GM19438 (cell line): Measurements from ENCODE around the gene HIVEP3.

Experiments used
- ATAC-seq: cut with Tn5 transposase; IDR thresholded peaks from one replicate; pipeline ENCODE4 v1.9.1; 2021; ENCODE audit warnings: low read depth; ENCODE audit not compliant: unreplicated experiment

The HIVEP3 gene

DNA sequence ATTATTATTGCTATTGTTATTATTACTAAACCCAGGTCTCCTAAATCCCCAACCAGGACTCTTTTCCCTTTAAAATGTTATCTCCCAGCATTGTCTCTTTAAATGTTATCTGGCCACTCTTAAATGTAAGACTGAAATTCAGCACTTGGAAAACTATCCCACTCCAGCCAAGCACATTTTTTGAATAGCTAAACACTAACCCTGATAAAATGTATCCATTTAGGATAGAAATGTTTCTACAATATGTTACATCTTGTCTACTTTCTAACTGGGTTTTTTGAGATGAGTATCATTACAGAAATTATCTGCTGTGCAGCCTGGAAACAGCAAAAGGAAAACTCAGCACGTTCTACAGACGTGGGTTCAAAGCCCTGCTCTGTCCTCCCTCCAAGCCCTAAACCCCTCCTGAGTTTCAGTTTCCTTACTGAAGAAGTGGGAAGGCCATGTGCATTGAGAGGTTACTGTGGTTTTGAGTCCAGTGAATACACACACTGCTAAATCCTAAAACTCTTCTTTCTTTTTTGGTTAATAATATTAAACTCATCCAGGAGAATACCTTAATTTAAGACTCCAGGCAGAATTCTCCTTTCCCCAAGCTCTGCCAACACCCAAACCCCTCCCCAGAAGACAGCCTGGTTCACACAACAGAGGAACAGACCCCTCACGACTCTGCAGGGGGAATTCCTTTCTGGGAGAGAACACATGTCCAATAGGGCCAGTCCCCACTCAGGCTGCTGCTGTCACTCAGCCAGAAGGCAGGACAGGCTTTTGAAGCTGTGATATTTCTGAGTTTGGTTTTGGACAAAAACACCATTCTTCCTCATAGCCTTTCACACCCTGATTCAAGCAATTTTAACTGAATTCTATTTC is 41.9 kb downstream of the HIVEP3 start:
- no peak for ATAC-seq

DNA sequence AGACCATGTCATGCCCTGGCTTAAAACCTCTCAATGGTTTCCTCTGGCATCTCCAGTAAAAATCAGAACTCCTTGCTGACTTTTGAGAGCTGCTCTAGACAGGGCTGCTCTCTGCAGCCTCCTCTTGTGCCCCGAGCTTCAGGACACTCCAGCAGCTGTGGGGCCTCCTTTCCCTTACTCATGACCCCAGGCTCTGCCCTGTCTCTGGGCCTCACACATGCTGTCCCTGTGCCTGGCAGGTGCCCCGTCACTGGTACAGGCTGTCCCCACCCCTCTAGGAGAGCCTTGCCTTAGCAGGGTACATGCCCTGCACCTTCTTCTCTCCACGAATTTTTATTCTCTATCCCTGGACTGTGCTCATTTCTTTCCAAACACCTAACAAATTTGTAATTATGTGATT is 43.2 kb downstream of the HIVEP3 start:
- no peak for ATAC-seq

DNA sequence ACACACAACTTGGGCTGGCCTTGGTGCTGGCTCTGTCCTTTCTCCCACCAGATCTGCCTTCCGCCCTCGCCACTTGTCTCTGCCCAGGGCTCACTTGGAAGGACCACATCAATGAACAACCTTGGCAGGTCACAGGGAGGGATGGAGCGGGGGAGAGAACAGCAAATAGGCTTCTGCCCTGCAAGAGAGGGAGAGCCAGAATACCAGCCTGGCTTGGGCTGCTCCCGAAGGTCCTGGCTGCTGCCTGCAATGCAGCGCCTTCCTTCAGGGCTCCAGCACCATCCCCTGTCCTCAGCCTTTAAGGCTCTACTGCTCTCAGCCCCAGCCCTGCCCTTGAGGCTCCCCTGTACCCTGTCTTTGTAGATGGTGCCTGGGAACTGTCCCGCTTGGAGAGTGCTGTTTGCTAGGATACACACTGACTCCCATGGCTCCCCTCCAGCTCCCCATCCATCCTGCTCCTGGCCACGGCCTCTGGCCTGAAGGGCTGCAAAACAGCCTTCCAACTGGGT is 43.8 kb downstream of the HIVEP3 start:
- no peak for ATAC-seq

DNA sequence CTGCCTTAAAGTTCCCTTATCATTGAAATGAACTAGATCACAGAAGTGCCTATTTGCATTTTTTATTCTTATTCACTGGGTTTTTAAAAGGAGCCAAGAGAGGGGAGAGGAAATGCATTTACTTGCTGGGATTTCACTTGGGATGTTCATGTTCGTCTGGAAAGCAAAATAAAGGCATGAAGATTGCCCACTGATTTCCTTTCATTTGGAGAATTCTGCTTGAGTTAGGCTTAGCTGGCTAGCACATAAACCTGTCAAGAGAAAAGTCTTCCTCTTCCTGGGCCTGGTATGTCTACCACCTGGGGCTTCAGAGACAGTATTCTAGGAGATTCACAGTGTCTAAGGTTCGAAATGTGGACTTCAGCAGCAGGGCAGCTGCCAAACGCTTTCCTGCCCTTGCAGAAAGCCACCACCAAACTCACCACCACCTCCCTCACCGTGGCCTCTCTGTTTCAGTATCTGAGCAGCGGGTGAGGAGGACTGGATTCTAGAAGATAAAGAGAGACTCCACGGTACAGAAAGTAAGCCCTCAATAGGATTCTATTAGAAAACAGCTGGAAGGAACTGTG is 44.5 kb downstream of the HIVEP3 start:
- no peak for ATAC-seq

DNA sequence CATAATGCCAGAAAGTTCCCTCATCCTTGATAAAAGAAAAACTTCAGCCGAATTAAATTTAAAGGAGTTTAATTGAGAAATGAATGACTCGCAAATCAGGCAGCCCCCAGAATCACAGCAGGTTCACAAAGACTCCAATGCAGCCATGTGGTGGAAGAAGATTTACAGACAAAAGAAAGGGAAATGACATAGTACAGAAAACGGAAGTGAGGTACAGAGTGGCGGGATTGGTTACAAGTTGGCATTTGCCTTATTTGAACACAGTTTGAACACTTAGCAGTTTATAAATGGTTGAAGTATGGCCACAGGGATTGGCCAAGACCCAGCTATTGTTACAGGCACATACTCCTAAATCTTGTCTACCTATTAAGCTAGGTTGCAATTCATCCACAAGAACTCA is 46.6 kb downstream of the HIVEP3 start:
- ATAC-seq, result no peak

DNA sequence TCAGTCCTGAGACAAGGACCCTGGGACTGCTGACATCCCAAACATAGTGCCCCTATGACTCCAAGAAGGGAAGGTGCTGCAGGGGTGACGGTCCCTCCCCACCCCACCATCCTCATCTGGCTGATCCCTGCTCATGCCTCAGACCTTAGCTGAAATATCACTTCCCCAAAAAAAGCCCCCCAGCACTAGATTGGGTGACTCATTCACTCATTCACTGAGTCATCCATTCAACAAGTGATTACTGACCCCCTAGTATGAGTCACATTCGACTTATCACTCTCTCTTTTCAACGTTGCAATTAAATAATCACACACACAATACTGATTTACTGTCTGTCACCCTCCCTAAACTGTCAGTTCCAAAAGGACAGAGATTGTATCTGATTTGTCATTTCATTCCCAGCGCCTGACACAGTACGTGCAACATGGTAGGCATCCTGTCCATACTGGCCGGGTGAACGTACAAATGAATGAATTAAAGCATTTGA is 48.6 kb downstream of the HIVEP3 start:
- ATAC-seq, result no peak

DNA sequence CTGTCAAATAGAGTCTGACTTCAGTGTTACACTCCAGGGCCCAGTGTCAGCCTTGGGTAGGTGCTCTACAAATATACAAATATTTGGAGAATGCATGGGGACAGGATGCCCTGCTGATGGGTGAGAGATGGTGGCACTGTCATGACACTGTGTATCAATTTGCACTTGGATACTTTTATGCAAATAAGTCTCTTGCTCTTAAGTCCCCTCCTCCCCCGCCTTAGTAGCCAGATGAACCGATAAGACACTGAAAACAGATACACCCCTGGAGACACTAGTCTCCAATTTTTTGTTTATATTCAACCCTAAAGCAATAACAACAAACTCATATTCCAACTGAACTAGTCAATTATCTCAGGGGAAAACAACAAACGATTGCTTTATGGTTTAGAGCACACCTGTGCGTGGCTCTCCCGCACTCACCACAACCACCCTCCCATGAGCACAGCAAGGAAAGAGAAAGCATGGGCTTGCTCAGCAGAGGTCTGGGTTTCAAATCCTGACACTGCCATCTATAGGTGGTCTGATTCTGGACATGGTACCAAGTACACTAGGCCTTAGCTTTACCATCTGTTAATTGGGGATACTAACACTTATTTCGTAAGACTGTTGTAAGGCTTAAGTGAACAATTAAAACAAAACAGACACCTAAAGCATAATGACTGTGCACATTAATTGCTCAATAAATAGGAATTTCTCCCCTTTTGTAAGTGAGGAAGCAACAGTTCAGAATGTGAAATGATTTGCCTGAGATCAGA is 50.3 kb downstream of the HIVEP3 start:
- no peak for ATAC-seq

DNA sequence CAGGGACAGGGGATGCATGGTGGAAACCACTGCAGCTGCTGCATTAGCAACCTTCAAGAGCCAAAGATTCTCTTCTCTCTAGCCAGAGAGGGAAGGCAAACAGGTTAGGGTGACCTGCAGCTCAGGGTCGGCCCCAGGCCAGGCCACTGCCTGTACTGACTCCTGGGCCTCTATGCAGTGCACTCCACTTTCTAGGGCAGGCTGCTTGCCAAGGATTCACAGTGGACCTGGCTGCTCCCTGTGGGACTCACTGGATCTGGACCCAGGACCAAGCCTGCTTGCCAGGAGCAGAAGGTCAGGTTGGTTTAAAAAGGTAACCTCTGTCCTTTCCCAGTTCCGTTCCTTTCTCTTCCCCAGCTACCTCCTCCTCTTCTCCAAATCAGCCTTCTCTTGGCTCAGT is 52.4 kb downstream of the HIVEP3 start:
- no peak for ATAC-seq

DNA sequence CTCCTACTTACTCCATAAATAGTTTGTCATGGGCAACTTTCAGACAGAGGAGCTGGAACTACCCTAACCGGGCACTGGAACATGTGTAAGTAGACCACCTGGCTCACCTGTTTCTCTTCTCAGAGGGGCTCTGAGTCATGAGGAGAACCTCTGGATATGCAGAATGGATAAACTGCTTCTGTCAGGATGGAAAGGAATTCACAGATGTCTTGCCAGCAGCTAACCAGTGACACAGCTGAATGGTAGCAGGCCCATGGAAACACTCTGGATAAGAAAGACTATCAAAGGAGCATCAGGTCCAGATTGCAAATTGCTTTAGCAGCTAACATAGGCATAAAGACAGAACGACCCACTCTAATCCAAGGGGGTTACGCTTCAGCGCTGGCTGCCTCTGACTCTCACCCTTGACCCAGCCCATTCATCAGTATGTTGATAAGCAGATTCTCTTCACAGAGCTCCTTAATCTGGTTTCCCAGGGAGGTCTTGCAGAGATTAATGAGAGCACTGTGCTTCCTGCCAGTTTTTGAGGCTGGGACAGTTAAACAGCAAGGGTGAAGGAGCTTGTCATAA is 54.2 kb downstream of the HIVEP3 start:
- ATAC-seq, result no peak

DNA sequence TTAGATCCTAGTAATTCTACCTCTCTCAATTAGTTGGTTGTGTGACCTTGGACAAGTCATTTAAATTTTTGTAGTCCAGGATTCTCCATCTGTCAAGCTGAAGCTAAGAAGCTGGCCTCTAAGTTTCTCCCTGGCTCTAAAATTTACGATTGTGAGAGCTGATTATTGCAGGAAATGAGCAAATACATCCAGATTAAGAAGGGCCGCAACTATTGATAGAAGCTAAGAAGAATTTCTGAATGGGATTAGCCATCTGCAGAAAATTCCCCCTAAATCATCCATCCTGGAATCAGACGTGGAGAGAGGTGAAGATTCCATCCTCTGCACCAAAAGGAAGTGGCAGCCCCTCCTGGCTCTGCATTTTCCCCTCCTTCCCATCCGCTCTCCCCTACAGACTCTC is 55.0 kb downstream of the HIVEP3 start:
- ATAC-seq, result no peak

DNA sequence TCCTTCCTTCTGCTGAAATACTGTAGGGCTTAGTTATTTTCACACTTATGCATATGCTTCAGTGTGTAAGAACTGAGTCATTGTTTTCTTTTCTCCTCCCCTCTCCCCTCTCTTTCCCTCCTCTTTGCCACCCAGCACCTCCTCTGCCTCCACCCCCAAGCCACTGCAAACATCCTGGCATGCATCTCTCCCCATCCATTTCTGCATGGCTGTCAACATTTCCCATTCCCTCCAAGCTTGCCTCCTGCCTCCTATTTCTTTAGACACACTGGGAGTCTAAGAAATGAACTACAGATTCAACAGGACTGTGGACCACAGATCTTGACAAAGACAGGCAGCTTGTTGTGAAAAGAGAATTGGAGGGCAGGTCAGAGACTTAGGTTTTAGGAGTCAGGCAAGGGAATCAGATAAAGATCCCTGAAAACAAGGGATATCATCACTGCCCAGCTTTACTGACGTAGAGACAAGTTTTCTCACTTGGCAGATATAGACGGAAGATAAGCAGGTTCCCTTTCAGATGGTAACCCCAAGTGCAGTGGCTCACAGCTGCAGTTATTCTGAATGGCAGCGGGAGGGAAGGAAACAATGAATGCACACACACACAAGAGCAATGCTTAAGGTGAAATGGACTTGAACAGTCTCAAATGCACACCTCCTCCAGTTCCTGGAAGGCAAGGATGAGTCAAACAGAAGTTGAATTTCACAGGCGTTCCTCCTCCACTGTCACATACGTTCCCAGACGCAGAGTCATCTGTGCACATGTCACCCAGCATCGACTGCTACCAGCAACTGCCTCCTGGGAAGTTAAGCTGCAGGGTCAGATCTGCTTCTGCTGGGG is 56.1 kb downstream of the HIVEP3 start:
- no peak for ATAC-seq

DNA sequence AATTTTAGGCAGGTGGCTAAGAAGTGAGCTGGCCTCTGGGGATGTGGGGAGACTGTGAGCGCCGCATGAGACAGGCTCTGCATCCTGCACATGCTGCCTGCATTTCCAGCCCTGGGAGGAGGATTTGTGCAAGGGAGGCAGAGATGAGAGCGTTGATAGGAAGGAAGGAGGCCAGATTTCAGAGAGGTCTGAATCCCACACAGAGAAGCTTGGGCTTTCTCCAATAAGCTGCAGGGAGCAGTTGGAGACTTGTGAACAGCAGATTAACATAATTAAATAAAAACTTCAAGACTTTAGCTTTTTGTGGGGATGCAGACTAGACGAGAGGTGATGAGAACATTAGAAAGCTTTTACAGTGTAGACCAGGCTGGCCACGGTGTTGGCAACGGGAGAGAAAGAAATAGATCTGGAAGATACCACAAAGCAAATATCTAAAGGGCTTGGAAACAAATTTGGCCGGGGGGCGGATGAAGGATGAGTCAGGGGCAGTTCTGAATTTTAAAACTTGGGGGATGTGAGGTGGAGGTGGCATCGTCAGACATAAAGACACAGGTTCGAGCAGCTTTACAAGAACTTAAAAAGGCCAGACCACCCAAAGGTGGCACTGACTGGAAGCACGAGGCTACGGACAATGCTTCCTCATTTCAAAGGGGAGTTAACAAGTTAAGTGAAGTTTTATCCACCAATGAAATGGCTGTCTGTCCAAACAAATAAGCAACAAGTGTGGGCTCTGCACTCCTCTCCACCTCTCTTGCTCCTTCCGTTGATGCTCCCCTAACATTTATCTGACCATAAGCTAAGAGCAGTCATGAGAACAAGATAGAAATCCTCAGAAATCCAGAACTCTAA is 57.0 kb downstream of the HIVEP3 start:
- ATAC-seq, result no peak

DNA sequence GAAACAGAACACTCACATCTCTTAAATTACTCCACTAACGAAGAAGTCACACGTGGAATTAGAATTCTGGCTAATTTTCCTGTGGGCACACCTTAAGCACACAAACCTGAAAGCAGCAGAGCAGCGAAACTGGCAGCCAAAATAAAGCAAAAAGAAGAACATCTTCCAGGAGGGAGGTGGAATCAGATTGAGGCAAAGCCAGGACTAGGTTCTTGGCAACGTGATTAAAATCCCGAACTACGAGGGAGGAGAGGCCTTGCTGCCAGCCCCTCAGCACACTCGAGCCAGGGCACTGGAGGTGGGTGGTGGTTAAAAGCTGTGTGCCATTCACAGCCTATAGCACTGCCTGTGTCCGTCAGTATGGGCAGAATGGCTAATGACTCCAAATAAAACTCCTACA is 58.0 kb downstream of the HIVEP3 start:
- no peak for ATAC-seq

DNA sequence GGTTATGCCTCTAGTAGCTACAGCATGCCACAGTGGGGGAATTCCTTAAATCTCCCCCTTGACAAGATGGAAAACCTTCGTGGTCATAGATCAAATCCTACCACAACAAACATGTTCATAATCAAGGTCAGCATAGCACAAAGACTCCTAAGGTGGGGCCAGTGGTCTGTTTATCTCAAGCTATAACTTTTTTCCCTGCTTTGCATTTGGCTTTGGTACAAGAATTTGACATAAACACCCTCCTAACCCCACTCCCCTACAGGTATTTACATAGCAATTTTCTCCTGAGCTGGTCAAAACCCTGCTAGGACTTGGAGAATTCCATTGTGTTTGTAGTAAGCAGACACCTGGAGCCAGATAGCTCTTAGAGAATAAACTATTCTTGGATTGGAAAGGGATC is 58.5 kb downstream of the HIVEP3 start:
- no peak for ATAC-seq

DNA sequence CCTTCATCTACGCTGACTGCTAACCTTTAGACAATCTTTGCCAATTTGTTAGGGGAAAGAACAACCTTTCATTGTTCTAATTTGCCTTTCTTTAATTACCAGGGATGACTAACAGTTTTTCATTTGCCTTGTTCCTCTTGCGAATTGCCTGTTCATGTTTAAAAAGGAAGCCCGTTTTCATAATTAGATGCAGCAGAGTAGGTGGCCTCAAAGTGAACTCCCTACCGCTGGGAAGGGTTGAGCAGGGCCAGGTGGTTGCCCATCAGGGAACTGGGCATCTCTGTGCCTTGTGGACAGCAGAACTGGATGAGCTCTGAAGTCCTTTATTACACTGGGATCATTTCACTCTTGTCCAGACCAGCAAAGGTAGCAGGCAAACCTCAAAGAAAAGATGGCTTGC is 59.0 kb downstream of the HIVEP3 start:
- ATAC-seq, result no peak

DNA sequence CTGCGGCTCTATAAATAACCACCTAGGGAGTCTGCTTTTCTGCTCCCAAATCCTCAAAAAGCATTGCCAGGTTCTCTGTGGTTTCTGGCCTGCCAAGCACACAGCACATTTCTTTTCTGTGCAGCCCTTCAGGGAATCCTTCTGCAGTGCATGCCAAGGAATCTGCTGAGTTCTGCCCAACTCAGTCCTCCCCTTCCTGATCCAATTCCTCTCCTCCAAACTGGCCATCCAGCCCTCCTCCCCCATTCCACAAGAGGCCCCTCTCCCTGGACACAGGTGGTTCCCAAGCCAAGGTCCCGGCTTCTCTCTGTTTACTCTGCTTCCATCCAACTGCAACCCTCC is 61.8 kb downstream of the HIVEP3 start:
- no peak for ATAC-seq

DNA sequence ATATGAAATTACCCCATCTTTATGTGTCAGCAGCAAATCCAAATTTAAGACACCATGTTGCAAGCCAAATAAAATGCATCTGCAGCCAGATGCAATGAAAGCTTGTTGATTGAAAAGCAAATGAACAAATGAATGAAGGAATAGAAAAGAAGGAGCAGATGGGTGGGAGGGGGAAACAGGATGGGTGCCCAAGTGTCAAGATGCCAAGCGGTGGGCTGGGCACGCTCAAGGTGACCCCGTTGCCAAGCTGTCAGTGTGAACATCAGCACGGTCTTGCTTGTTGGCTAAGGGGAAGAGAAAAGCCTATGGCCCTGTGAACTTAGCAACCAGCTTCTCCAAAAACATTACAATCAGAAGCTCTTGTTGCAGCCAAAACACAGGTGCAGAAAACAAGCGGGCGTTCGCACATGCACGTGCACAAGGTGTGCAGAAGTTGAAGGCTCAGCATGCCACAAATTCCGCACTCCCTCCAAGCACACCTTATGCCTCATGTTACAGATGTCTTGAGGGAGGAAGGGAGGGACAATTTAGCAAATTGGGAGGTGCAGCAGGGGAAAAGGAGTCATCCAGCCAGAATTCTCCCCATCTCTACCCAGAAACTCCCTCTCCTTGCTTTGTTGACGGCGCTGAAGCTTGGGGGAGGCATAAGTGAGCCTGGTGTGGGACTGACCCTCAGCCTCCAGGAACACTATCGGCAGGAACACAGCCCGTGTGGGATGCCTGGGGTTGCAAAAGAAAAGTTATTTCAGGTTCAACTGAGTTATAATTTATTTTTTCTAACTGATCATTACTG is 62.4 kb downstream of the HIVEP3 start:
- no peak for ATAC-seq

DNA sequence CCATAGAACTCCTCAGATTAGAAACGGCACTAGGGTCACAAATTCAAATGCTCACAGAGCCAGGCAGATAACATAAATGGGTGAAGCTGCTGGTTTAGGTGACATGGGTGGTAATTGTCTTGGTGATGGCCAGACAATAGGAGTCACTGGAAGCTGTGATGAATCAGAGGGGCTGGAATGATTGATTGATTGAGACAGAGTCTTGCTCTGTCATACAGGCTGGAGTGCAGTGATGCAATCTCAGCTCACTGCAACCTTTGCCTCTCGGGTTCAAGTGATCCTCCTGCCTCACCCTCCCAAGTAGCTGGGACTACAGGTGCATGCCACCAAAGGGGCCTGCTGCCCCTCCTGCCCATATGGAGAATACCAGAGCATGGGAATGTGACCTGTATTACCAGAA is 63.0 kb downstream of the HIVEP3 start:
- no peak for ATAC-seq

DNA sequence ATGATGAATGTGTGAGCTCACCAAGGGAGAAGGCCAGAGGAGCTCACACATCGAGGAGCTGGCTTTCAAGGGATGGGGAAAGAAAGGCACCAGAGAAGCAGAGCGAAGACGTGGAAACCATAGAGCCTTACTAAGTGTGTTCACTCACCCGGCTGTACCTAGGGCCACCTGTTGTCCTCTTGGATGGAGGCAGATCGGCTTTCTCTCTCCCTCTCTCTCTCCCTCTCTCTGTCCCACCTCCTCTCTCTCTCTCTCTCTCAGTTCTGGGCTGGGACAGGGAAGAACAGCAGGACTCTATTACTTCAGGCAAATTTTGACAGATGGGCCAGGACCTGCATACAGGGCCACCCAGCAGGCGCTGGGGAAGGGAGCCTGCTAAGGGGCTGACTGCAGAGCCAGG is 64.8 kb downstream of the HIVEP3 start:
- no peak for ATAC-seq
